CD4-positive, alpha-beta T cell treated with Interleukin-6 at 100 ng/mL for 8 hours (primary cell): Measurements from ENCODE around the gene NCOA6.
A peak's percentile ranks its signal among the peaks of the same experiment; 100 is the strongest.

Experiments
- DNase-seq: peaks from one replicate; pipeline ENCODE4 v3.0.0-alpha.2; 2020; ENCODE audit warnings: mixed read lengths, low spot score

The NCOA6 gene

GRCh38 chr20:34704177-34705007, 121.1 kb downstream of the NCOA6 start, which contains the start of gene TP53INP2:
Gene TP53INP2, plus strand, starts transcription at chr20:34704344. Its CDS starts 4,396 bp downstream, at chr20:34708740.
- DNase-seq: peak; percentile 81

GRCh38 chr20:34703424-34704176, 121.9 kb downstream of the NCOA6 start:
- DNase-seq: no peak

GRCh38 chr20:34703061-34703423, 122.4 kb downstream of the NCOA6 start:
- no peak for DNase-seq

GRCh38 chr20:34701405-34702085, 123.9 kb downstream of the NCOA6 start:
- no peak for DNase-seq

- DNase-seq: no peak
Measured at GRCh38 chr20:34693414-34693813, 132.0 kb downstream of the NCOA6 start.

- DNase-seq: no peak
Measured at GRCh38 chr20:34691838-34692237, 133.6 kb downstream of the NCOA6 start.

- no peak for DNase-seq
Measured at GRCh38 chr20:34689486-34689885, 136.0 kb downstream of the NCOA6 start.

GRCh38 chr20:34683667-34684066, 141.8 kb downstream of the NCOA6 start:
- DNase-seq: no peak

- no peak for DNase-seq
Measured at GRCh38 chr20:34680586-34681175, 144.8 kb downstream of the NCOA6 start.

- DNase-seq: peak; percentile 93
Measured at GRCh38 chr20:34676642-34677373, 148.6 kb downstream of the NCOA6 start, which contains the start of gene PIGU. Gene PIGU, minus strand, starts transcription at chr20:34677092. Its CDS starts 7 bp downstream, at chr20:34677085.

GRCh38 chr20:34675993-34676641, 149.3 kb downstream of the NCOA6 start:
- DNase-seq: no peak

- DNase-seq: no peak
Measured at GRCh38 chr20:34675561-34675960, 149.9 kb downstream of the NCOA6 start.

GRCh38 chr20:34673412-34673811, 152.0 kb downstream of the NCOA6 start:
- DNase-seq: no peak

GRCh38 chr20:34669094-34669493, 156.4 kb downstream of the NCOA6 start:
- no peak for DNase-seq
